ENCODE measurements around the gene CSRNP3. TPM values are rescaled to one million over a fixed set of nuclear protein-coding genes. Genes with fewer than 3 reads are reported as not detected.

CSRNP3 gene
- total RNA-seq, 1 experiment from 2014 or later = 0.05 TPM

GRCh38 chr2:165636959-165637358 is 167.5 kb downstream of the CSRNP3 start:
- peaks cover 20% of the 10 kb centered on the region for H3K27me3 ChIP-seq (ENCODE audit: insufficient read depth, low read length)
- H4K20me1 ChIP-seq (ENCODE audit: insufficient read depth) = no peaks in the 10 kb centered on the region
- RAD21 ChIA-PET (ENCODE audit: low non-redundant PET in 1 of 2, low total read pairs in 2 of 2, uncharacterized antibody in 2 of 2, unreplicated experiment in 2 of 2) = no interaction called here
- no peak overlapping the region for H2AFZ ChIP-seq (ENCODE audit: low read depth, low read length, poor library complexity, severe bottlenecking)
- POLR2A ChIA-PET = no interaction called here
- no peaks in the 10 kb centered on the region for H3K9me3 ChIP-seq (ENCODE audit: control insufficient read depth in 1 of 2, insufficient read depth in 1 of 2, low read depth in 1 of 2, low read length in 2 of 2)
- H3K9me2 ChIP-seq (ENCODE audit: insufficient read depth) = no peaks in the 10 kb centered on the region
- H3K9ac ChIP-seq (ENCODE audit: low read length) = no peak overlapping the region
- no peaks in the 10 kb centered on the region for H3K36me3 ChIP-seq (ENCODE audit: control insufficient read depth in 1 of 2, insufficient read depth in 2 of 2, low read length in 2 of 2)
- H3K79me2 ChIP-seq (ENCODE audit: insufficient read depth, low read length) = no peaks in the 10 kb centered on the region
- H3K4me2 ChIP-seq (ENCODE audit: low read length) = no peak overlapping the region
- BruUV-seq (replicated peaks) = no TSS peak
- no peak overlapping the region for H3K27ac ChIP-seq (ENCODE audit: low read depth, low read length)
- no peaks in the 10 kb centered on the region for H3K4me1 ChIP-seq (ENCODE audit: control insufficient read depth in 1 of 2, insufficient read depth in 2 of 2, low read length in 2 of 2)
- CTCF ChIA-PET = no interaction called here
- intact Hi-C loops (cut with micrococcal nuclease) = no loop called here
- no peak for TF ChIP-seq ATF3 (IDR thresholded peaks at IDR 0.05)
- TF ChIP-seq YY1 (IDR thresholded peaks at IDR 0.05; ENCODE audit: extremely low read depth, insufficient replicate concordance, low read depth, low read length) = no peak
- TF ChIP-seq EZH2phosphoT487 (IDR thresholded peaks at IDR 0.05; ENCODE audit: borderline replicate concordance) = no peak
- TF ChIP-seq POLR2A (IDR thresholded peaks at IDR 0.05; ENCODE audit: borderline replicate concordance, extremely low read depth, insufficient read depth, insufficient read length) = no peak
- TF ChIP-seq FOSL1 (IDR thresholded peaks at IDR 0.05; ENCODE audit: low read depth) = no peak
- TF ChIP-seq POLR2AphosphoS5 (IDR thresholded peaks at IDR 0.05; ENCODE audit: low read depth, low read length) = no peak
- no peak for TF ChIP-seq ZNF274 (IDR thresholded peaks at IDR 0.05; ENCODE audit: low read depth, low read length)
- no peak for TF ChIP-seq CTCF (IDR thresholded peaks at IDR 0.05 in 2 of 3, conservative IDR thresholded peaks at IDR 0.05 in 1 of 3; ENCODE audit: borderline replicate concordance in 1 of 3, insufficient read depth in 1 of 3, low read depth in 2 of 3, low read length in 2 of 3)
- TF ChIP-seq EZH2 (IDR thresholded peaks at IDR 0.05) = no peak
- no peak for TF ChIP-seq CBX3 (IDR thresholded peaks at IDR 0.05; ENCODE audit: low read depth)
- TF ChIP-seq TCF7L2 (IDR thresholded peaks at IDR 0.05; ENCODE audit: borderline replicate concordance, extremely low read depth, insufficient read depth, insufficient read length) = no peak
- ATAC-seq (no peak), DNase-seq (ENCODE audit: low read depth, low spot score) (no peak)
- no peak overlapping the region for H3K4me3 ChIP-seq (replicated peaks in 1 of 2; ENCODE audit: low read depth in 1 of 2, low read length in 2 of 2)
